Suprapubic skin (tissue), 4 donors: ENCODE results near the gene CGB5.

ENCODE experiments used
- EP300 ChIP-seq: sonication (generic); formaldehyde crosslinking; IDR thresholded peaks from one replicate; pipeline ENCODE4 v1.6.1; 2017; ENCODE audit warnings: antibody characterized with exemption
- POLR2A ChIP-seq, 2 donors: fragments of 450-650 bp; IDR thresholded peaks; one replicate each; pipeline ENCODE4 v1.6.1; 2017; ENCODE audit warnings: antibody characterized with exemption in 2 of 2, mild to moderate bottlenecking in 2 of 2, moderate library complexity in 2 of 2
- POLR2AphosphoS5 ChIP-seq, 3 donors: sonication (generic); formaldehyde crosslinking; IDR thresholded peaks; one replicate each; pipeline ENCODE4 v1.6.1; 2017; ENCODE audit warnings: antibody characterized with exemption in 3 of 3
- TF ChIP-seq, protein P1 (sequence below), 2 donors: fragments of 200-600 bp in 1 of 2; fragments of 450-650 bp in 1 of 2; sonication (generic) in 1 of 2; IDR thresholded peaks; one replicate each; pipeline ENCODE4 v1.5.1; 2016 to 2019; ENCODE audit warnings: antibody characterized with exemption in 2 of 2, mild to moderate bottlenecking in 1 of 2, moderate library complexity in 1 of 2

DNA sequence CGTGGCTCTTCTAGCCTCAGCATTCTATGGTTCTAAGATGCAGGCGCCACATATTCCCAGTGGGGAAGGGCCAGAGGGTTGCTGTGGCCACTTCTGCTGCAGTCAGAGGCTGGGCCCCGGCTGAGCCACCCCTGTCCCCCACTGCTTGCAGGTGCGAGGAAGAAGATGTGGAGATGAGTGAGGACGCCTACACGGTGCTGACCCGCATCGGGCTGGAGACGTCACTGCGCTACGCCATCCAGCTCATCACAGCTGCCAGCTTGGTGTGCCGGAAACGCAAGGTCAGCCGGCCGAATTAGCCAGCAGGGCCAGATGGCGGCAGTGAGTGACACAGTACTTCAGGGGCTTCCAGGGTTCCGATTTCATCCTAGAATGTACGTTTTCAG, 28.8 kb upstream of the CGB5 start:
- TF ChIP-seq POLR2AphosphoS5 (IDR thresholded peaks at IDR 0.05) (no peak), POLR2A (IDR thresholded peaks at IDR 0.05) (no peak), EP300 (no peak)
- TF ChIP-seq, protein P1, sequence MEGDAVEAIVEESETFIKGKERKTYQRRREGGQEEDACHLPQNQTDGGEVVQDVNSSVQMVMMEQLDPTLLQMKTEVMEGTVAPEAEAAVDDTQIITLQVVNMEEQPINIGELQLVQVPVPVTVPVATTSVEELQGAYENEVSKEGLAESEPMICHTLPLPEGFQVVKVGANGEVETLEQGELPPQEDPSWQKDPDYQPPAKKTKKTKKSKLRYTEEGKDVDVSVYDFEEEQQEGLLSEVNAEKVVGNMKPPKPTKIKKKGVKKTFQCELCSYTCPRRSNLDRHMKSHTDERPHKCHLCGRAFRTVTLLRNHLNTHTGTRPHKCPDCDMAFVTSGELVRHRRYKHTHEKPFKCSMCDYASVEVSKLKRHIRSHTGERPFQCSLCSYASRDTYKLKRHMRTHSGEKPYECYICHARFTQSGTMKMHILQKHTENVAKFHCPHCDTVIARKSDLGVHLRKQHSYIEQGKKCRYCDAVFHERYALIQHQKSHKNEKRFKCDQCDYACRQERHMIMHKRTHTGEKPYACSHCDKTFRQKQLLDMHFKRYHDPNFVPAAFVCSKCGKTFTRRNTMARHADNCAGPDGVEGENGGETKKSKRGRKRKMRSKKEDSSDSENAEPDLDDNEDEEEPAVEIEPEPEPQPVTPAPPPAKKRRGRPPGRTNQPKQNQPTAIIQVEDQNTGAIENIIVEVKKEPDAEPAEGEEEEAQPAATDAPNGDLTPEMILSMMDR (IDR thresholded peaks at IDR 0.05): no peak
